ENCODE measurements around the gene TRMO. TPM values are rescaled to one million over a fixed set of nuclear protein-coding genes. Genes with fewer than 3 reads are reported as not detected.

TRMO gene
- total and polyA plus RNA-seq, 2 experiments from 2014 or later, result 5.0 to 6.4 TPM

DNA sequence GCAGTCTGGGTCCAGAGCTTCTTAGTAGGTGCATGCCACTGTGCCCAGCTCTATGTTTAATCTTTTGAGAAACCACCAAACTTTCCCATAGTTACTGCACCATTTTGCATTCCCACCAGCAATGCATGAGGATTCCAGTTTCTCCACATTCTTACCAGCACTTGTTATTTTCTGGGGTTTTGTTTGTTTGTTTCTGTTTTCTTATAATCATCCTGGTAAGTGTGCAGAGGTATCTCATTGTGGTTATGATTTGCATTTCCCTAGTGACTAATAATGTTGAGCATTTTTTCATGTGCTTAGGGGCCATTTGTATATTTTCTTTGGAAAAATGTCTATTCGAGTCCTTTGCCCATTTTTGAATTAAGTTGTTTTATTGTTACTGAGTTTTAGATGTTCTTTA, 57.9 kb downstream of the TRMO start (continued):
- TF ChIP-seq, protein P1, sequence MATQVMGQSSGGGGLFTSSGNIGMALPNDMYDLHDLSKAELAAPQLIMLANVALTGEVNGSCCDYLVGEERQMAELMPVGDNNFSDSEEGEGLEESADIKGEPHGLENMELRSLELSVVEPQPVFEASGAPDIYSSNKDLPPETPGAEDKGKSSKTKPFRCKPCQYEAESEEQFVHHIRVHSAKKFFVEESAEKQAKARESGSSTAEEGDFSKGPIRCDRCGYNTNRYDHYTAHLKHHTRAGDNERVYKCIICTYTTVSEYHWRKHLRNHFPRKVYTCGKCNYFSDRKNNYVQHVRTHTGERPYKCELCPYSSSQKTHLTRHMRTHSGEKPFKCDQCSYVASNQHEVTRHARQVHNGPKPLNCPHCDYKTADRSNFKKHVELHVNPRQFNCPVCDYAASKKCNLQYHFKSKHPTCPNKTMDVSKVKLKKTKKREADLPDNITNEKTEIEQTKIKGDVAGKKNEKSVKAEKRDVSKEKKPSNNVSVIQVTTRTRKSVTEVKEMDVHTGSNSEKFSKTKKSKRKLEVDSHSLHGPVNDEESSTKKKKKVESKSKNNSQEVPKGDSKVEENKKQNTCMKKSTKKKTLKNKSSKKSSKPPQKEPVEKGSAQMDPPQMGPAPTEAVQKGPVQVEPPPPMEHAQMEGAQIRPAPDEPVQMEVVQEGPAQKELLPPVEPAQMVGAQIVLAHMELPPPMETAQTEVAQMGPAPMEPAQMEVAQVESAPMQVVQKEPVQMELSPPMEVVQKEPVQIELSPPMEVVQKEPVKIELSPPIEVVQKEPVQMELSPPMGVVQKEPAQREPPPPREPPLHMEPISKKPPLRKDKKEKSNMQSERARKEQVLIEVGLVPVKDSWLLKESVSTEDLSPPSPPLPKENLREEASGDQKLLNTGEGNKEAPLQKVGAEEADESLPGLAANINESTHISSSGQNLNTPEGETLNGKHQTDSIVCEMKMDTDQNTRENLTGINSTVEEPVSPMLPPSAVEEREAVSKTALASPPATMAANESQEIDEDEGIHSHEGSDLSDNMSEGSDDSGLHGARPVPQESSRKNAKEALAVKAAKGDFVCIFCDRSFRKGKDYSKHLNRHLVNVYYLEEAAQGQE (IDR thresholded peaks at IDR 0.05; ENCODE audit: unreplicated experiment), result no peak
- TF ChIP-seq, protein P2, sequence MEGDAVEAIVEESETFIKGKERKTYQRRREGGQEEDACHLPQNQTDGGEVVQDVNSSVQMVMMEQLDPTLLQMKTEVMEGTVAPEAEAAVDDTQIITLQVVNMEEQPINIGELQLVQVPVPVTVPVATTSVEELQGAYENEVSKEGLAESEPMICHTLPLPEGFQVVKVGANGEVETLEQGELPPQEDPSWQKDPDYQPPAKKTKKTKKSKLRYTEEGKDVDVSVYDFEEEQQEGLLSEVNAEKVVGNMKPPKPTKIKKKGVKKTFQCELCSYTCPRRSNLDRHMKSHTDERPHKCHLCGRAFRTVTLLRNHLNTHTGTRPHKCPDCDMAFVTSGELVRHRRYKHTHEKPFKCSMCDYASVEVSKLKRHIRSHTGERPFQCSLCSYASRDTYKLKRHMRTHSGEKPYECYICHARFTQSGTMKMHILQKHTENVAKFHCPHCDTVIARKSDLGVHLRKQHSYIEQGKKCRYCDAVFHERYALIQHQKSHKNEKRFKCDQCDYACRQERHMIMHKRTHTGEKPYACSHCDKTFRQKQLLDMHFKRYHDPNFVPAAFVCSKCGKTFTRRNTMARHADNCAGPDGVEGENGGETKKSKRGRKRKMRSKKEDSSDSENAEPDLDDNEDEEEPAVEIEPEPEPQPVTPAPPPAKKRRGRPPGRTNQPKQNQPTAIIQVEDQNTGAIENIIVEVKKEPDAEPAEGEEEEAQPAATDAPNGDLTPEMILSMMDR (conservative IDR thresholded peaks at IDR 0.05; ENCODE audit: low read depth in 2 of 2), result no peak

DNA sequence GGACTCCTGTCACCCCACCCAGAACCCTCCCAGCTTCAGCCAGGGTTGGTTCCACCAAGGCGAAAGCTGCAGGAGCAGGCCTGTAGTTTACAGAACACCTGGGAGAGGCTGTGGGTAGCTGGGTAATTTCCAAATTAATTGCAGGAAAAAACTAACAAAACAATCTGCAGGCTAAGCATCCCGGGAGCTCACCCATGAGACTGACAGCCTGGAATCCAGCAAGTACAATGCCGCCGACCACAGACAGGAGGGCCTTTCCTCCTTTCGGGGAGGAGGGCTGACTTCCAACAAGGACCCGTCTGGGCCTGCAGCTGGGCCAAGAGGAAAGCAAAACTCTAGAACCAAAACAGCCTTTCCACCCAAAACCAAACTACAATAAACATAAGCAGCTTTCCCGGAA, 59.0 kb downstream of the TRMO start:
- no peak overlapping the region for H3K4me2 ChIP-seq
- H3K4me1 ChIP-seq (ENCODE audit: insufficient read depth), result peaks cover 6% of the 10 kb centered on the region
- ATAC-seq (peak; percentile 57), DNase-seq (ENCODE audit: low spot score) (no peak)
- Mint-ChIP-seq H3K4me3 (no peak overlapping the region), H3K9me3 (peaks cover 13% of the 10 kb centered on the region; the same call in 2 of the 3 replicates), H3K36me3 (ENCODE audit: low read depth) (peaks cover 4% of the 10 kb centered on the region; the same call in 2 of the 3 replicates), H3K4me1 (peaks cover 3% of the 10 kb centered on the region; the same call in 2 of the 3 replicates), H3K27ac (no peak overlapping the region), H3K27me3 (ENCODE audit: insufficient read depth, low read depth, poor library complexity) (peaks cover 47% of the 10 kb centered on the region)
- no peak overlapping the region for H3K4me3 ChIP-seq
- no peaks in the 10 kb centered on the region for H3K9me2 ChIP-seq (ENCODE audit: insufficient read depth)
- no peaks in the 10 kb centered on the region for H3F3A ChIP-seq (replicated peaks; ENCODE audit: low read depth)
- no peaks in the 10 kb centered on the region; the same call in 1 of the 2 replicates for H4K20me1 ChIP-seq (replicated peaks; ENCODE audit: insufficient read depth)
- H2AFZ ChIP-seq, result peak overlapping the region; percentile 59; the same call in 1 of the 2 replicates
- H3K79me2 ChIP-seq (replicated peaks; ENCODE audit: insufficient read depth), result no peaks in the 10 kb centered on the region
- H3K27ac ChIP-seq (ENCODE audit: low read depth), result no peak overlapping the region
- peaks cover 67% of the 10 kb centered on the region for H3K27me3 ChIP-seq (ENCODE audit: insufficient read depth)
- no peaks in the 10 kb centered on the region for H3K36me3 ChIP-seq (ENCODE audit: insufficient read depth)
- TF ChIP-seq, protein P1 (IDR thresholded peaks at IDR 0.05; ENCODE audit: unreplicated experiment), result no peak
- TF ChIP-seq JUNB (IDR thresholded peaks at IDR 0.05; ENCODE audit: unreplicated experiment) (no peak), EZH2 (IDR thresholded peaks at IDR 0.05; ENCODE audit: low read depth, unreplicated experiment) (no peak), ZNF114 (CRISPR knock-in tag; IDR thresholded peaks at IDR 0.05) (no peak), CREB1 (CRISPR knock-in tag; IDR thresholded peaks at IDR 0.05; ENCODE audit: low read depth) (no peak), ZNF331 (CRISPR knock-in tag; IDR thresholded peaks at IDR 0.05; ENCODE audit: low read depth) (no peak)
- TF ChIP-seq, protein P2 (conservative IDR thresholded peaks at IDR 0.05; ENCODE audit: low read depth in 2 of 2), result no peak

All from GM23338 (cell line).